CD4-positive, alpha-beta T cell (primary cell): ENCODE data around the gene APOC1. TPM values are rescaled to one million over a fixed set of nuclear protein-coding genes. Genes with fewer than 3 reads are reported as not detected.
"Not testable (repeated sequence)": the region's sequence is repeated elsewhere in the genome, so short reads cannot be mapped to it uniquely, and the experiment has no call there.

Experiments
- ATAC-seq: fragments of 200-7000 bp; cut with Tn5 transposase; one replicate; pipeline ENCODE4 v1.10.0; 2022; ENCODE audit warnings: mild to moderate bottlenecking; ENCODE audit not compliant: poor library complexity
- CTCF ChIA-PET: fragments of 350-600 bp; sonication (Branson Sonifier 250); formaldehyde crosslinking; loops from one replicate; lab custom pipeline; 2021; ENCODE audit warnings: antibody characterized with exemption, inconsistent platforms; lab: Charles Lee
- POLR2A ChIA-PET: fragments of 350-600 bp; sonication (Branson Sonifier 250); formaldehyde crosslinking; loops from one replicate; lab custom pipeline; 2021; ENCODE audit warnings: antibody characterized with exemption, inconsistent platforms; lab: Charles Lee
- DNase-seq, 14 experiments: peaks; one replicate each; pipeline ENCODE4 v3.0.0-alpha.2; 2013 to 2020; ENCODE audit warnings: mixed read lengths in 2 of 14
- H3K27ac ChIP-seq, 2 donors: one replicate each; pipeline versions ENCODE4 v1.5.1 to v1.7.0; 2013; ENCODE audit warnings: low read length in 2 of 2, low read depth in 1 of 2, mild to moderate bottlenecking in 1 of 2
- H3K27me3 ChIP-seq, 2 experiments: 1 replicate in 1 of 2; 2 replicates in 1 of 2; pipeline versions ENCODE4 v1.6.1 to v1.7.0; 2013; ENCODE audit warnings: low read length in 2 of 2, control low read depth in 1 of 2, mild to moderate bottlenecking in 1 of 2, moderate library complexity in 1 of 2; ENCODE audit not compliant: insufficient read depth in 2 of 2, control insufficient read depth in 1 of 2
- H3K36me3 ChIP-seq: one replicate; pipeline ENCODE4 v1.6.1; 2013; ENCODE audit warnings: low read length, control low read depth; ENCODE audit not compliant: insufficient read depth
- H3K4me1 ChIP-seq: one replicate; pipeline ENCODE4 v1.6.1; 2013; ENCODE audit warnings: low read length, control low read depth; ENCODE audit not compliant: insufficient read depth
- H3K4me3 ChIP-seq: one replicate; pipeline ENCODE4 v1.5.1; 2013; ENCODE audit warnings: mild to moderate bottlenecking, low read length, moderate library complexity
- H3K9me3 ChIP-seq, 2 experiments: 1 replicate in 1 of 2; 2 replicates in 1 of 2; pipeline versions ENCODE4 v1.6.1 to v1.7.0; 2013; ENCODE audit warnings: low read length in 2 of 2, mild to moderate bottlenecking in 2 of 2, control low read depth in 1 of 2, moderate library complexity in 1 of 2; ENCODE audit not compliant: control insufficient read depth in 1 of 2, insufficient read depth in 1 of 2
- H3K27ac Mint-ChIP-seq: one replicate; pipeline ENCODE4 v1.8.0; 2020; ENCODE audit warnings: mixed read lengths
- H3K27me3 Mint-ChIP-seq: one replicate; pipeline ENCODE4 v1.8.0; 2021; ENCODE audit warnings: mixed read lengths
- H3K36me3 Mint-ChIP-seq: one replicate; pipeline ENCODE4 v1.8.0; 2021; ENCODE audit warnings: low read depth, mixed read lengths
- H3K4me1 Mint-ChIP-seq: one replicate; pipeline ENCODE4 v1.8.0; 2021; ENCODE audit warnings: low read depth, mixed read lengths
- H3K4me3 Mint-ChIP-seq: one replicate; pipeline ENCODE4 v1.8.0; 2020; ENCODE audit warnings: mild to moderate bottlenecking, mixed read lengths
- H3K9me3 Mint-ChIP-seq: one replicate; pipeline ENCODE4 v1.8.0; 2020; ENCODE audit warnings: mixed read lengths
- intact Hi-C, 2 experiments: fragments of 100-400 bp; cut with DNase I in 1 of 2; cut with micrococcal nuclease in 1 of 2; formaldehyde crosslinking; loops; one replicate each; pipeline versions ENCODE4 v1.15.1 to v1.9.0; 2023 to 2025; cut with DNase I, micrococcal nuclease
- total RNA-seq, 174 experiments: library from RNA in 2 of 174; stranded (reverse) in 2 of 174; gene quantifications; one replicate each; pipeline ENCODE4 v1.2.3 and lab custom pipeline; 2021 to 2026
- TF ChIP-seq, protein P1 (sequence below): fragments of 200-600 bp; IDR thresholded peaks from one replicate; pipeline ENCODE4 v1.8.0; 2022; ENCODE audit warnings: antibody characterized with exemption, mild to moderate bottlenecking

Gene APOC1
- total RNA-seq, 2 experiments from 2014 or later = not detected

DNA sequence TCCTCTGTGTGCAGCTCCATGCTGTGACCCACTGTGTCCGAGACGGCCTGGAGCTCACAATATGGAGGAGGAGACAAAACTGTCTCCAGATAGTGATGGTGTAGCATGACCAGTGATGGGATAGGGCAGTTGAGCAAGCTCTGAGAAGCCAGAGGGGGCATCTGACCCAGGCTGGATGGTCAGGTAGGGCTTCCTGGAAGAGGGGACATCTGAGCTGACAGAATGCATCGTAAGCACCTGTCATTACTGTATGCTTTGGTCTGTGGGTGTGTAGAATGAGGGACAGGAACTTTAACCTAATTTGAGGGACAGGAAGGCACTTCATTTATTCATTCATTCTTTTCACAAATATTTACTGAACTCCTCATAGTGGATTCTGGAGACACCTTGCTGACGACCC is 29.8 kb upstream of the APOC1 start:
- Histone ChIP-seq H3K4me1 (peaks cover 2% of the 10 kb centered on the region), H3K27ac (no peak overlapping the region), H3K4me3 (no peak overlapping the region), H3K9me3 (no peaks in the 10 kb centered on the region), H3K27me3 (no peaks in the 10 kb centered on the region), H3K36me3 (no peaks in the 10 kb centered on the region)
- Mint-ChIP-seq H3K36me3 (no peaks in the 10 kb centered on the region), H3K4me3 (no peak overlapping the region), H3K27ac (no peak overlapping the region), H3K4me1 (no peaks in the 10 kb centered on the region), H3K27me3 (no peaks in the 10 kb centered on the region), H3K9me3 (no peaks in the 10 kb centered on the region)
- ATAC-seq (no peak), DNase-seq (no peak)
- TF ChIP-seq, protein P1, sequence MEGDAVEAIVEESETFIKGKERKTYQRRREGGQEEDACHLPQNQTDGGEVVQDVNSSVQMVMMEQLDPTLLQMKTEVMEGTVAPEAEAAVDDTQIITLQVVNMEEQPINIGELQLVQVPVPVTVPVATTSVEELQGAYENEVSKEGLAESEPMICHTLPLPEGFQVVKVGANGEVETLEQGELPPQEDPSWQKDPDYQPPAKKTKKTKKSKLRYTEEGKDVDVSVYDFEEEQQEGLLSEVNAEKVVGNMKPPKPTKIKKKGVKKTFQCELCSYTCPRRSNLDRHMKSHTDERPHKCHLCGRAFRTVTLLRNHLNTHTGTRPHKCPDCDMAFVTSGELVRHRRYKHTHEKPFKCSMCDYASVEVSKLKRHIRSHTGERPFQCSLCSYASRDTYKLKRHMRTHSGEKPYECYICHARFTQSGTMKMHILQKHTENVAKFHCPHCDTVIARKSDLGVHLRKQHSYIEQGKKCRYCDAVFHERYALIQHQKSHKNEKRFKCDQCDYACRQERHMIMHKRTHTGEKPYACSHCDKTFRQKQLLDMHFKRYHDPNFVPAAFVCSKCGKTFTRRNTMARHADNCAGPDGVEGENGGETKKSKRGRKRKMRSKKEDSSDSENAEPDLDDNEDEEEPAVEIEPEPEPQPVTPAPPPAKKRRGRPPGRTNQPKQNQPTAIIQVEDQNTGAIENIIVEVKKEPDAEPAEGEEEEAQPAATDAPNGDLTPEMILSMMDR = no peak
- intact Hi-C loops = no loop called here
- POLR2A ChIA-PET = no interaction called here
- CTCF ChIA-PET = interaction anchor here (0.6 to 1.3 kb wide), 3 partner anchors 39 to 114 kb away, joined by 3 to 4 read pairs (median 3); partner anchors contain the start of gene NECTIN2

DNA sequence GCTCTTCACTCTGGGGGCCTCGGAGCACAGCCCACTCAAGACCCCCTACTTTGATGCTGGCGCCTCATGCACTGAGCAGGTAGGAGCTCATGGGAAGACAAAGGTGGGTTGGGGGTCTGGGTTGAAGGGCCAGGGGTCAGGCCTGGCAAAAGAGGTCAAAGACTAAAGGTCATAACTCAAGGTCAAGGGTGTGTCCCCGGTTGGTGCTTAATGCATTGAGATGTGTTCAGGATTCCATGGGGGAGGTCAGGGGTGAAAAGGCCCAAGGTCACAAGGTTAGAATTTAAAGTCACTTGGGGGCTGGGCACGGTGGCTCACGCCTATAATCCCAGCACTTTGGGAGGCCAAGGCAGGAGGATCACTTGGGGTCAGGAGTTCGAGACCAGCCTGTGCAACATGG is 28.3 kb upstream of the APOC1 start:
- TF ChIP-seq, protein P1 = no peak
- CTCF ChIA-PET = no interaction called here
- Histone ChIP-seq H3K9me3 (no peaks in the 10 kb centered on the region), H3K27ac (no peak overlapping the region), H3K27me3 (no peaks in the 10 kb centered on the region), H3K4me3 (no peak overlapping the region), H3K4me1 (peaks cover 10% of the 10 kb centered on the region), H3K36me3 (no peaks in the 10 kb centered on the region)
- intact Hi-C loops = no loop called here
- POLR2A ChIA-PET = no interaction called here
- DNase-seq (no peak), ATAC-seq (no peak)
- Mint-ChIP-seq H3K27me3 (no peaks in the 10 kb centered on the region), H3K36me3 (peaks cover 5% of the 10 kb centered on the region), H3K4me3 (no peak overlapping the region), H3K9me3 (no peaks in the 10 kb centered on the region), H3K4me1 (peaks cover 9% of the 10 kb centered on the region), H3K27ac (no peak overlapping the region)

DNA sequence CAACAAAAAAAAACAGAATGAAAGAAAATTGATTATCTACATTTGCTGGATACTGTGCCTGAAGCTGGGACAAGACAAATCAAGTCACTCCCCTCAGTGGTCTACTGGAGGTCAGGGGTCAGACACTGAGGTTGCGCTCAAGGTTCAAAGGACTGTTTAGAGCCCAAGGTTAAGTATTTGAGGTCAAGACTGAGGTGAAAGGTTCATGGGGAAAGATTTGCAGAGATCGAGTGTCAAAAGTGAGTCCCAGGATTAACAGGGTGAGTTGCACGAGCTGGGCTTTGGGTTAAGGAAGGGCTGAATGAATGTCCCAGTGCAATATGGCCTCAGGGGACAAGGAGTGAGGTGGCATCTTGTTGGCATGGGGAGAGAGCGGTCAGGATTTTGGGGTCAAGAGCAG is 26.8 kb upstream of the APOC1 start:
- TF ChIP-seq, protein P1 = no peak
- CTCF ChIA-PET = no interaction called here
- ATAC-seq (no peak), DNase-seq (no peak)
- H3K4me3 ChIP-seq = no peak overlapping the region
- H3K4me3 Mint-ChIP-seq = peak overlapping the region; percentile 35
- no peaks in the 10 kb centered on the region for H3K9me3 ChIP-seq
- no peaks in the 10 kb centered on the region for H3K9me3 Mint-ChIP-seq
- peaks cover 23% of the 10 kb centered on the region for H3K4me1 ChIP-seq
- no peaks in the 10 kb centered on the region for H3K27me3 ChIP-seq
- POLR2A ChIA-PET = no interaction called here
- H3K4me1 Mint-ChIP-seq = peaks cover 21% of the 10 kb centered on the region
- peaks cover 3% of the 10 kb centered on the region for H3K36me3 ChIP-seq
- H3K27ac Mint-ChIP-seq = no peak overlapping the region
- intact Hi-C loops = no loop called here
- peaks cover 13% of the 10 kb centered on the region for H3K36me3 Mint-ChIP-seq
- no peaks in the 10 kb centered on the region for H3K27me3 Mint-ChIP-seq
- no peak overlapping the region for H3K27ac ChIP-seq

DNA sequence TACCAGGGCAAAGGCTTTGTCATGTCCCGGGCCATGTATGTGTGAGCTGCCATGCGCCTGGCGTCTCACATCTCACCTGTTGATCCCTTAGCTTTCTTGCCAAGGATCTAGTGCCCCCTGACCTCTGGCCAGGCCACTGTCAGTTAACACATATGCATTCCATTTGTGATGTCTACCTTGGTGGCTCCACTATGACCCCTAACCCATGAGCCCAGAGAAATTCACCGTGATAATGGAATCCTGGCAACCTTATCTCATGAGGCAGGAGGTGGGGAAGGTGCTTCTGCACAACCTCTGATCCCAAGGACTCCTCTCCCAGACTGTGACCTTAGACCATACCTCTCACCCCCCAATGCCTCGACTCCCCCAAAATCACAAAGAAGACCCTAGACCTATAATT is 26.1 kb upstream of the APOC1 start:
- H3K36me3 Mint-ChIP-seq = peaks cover 19% of the 10 kb centered on the region
- H3K4me3 Mint-ChIP-seq, H3K4me3 ChIP-seq, POLR2A ChIA-PET, DNase-seq, H3K27me3 ChIP-seq, H3K27ac ChIP-seq, H3K9me3 ChIP-seq, H3K27me3 Mint-ChIP-seq, H3K27ac Mint-ChIP-seq, CTCF ChIA-PET, H3K36me3 ChIP-seq, ATAC-seq, intact Hi-C loops, H3K9me3 Mint-ChIP-seq: not testable (repeated sequence)
- peaks cover 24% of the 10 kb centered on the region for H3K4me1 ChIP-seq
- H3K4me1 Mint-ChIP-seq = peaks cover 25% of the 10 kb centered on the region
